HK-2 (cell line): Measurements from ENCODE around the gene ASB10.
A peak's percentile ranks its signal among the peaks of the same experiment; 100 is the strongest.

Experiments
- DNase-seq: peaks from one replicate; pipeline ENCODE4 v3.0.0-alpha.2; 2018; ENCODE audit not compliant: unreplicated experiment

The ASB10 gene

DNA sequence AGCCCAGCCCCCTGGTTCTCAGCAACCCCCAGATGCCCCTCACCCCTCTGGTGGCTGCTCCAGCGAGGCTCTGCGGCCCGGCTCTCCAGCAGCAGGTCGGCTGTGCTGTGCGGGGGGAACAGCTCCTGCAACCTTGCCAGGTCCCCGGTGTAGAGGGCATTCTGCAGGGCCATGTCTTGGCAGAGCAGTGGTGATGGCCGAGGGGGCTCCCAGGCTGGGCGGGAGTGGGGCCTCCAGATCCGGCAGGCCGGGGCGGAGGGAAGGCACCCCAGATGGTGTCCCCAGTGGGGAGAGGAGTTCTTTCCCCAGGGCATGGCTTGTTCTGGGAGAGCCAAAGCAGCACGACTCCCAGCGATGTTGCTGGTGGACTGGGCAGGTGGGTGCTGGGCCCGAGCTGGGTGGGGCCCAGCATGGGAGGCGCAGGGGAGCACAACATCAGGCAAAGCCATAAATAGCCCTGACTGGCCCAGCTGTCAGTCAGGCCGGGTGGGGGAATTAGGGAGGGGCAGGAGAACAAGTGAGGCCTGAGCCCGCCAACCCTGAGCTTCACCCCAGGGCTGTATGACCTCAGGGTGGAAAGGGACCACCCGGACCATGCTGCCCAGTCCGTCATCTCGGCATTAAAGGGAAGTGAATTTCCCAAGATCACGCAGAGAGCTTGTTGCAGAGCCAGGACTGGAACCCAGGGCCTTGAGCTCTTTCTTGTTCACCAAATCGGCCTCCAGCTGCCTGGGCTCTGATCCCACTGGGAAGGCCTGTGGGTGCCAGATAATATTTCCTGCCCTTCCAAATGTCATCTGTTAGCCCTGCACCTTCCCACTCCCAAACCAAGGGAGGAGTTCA lies 580 bp upstream of the ASB10 start:
- no peak for DNase-seq

GRCh38 chr7:151185762-151186639 lies 1.0 kb downstream of the ASB10 start:
- no peak for DNase-seq

GRCh38 chr7:151181011-151181431 lies 6.0 kb downstream of the ASB10 start:
- no peak for DNase-seq

GRCh38 chr7:151179946-151180345 lies 7.1 kb downstream of the ASB10 start:
- no peak for DNase-seq

- no peak for DNase-seq
Measured at GRCh38 chr7:151179287-151179860, 7.7 kb downstream of the ASB10 start.

- DNase-seq, result no peak
Measured at GRCh38 chr7:151178831-151179230, 8.2 kb downstream of the ASB10 start.

- no peak for DNase-seq
Measured at GRCh38 chr7:151178236-151178635, 8.8 kb downstream of the ASB10 start.

- DNase-seq, result no peak
Measured at GRCh38 chr7:151177310-151177709, 9.7 kb downstream of the ASB10 start.

DNA sequence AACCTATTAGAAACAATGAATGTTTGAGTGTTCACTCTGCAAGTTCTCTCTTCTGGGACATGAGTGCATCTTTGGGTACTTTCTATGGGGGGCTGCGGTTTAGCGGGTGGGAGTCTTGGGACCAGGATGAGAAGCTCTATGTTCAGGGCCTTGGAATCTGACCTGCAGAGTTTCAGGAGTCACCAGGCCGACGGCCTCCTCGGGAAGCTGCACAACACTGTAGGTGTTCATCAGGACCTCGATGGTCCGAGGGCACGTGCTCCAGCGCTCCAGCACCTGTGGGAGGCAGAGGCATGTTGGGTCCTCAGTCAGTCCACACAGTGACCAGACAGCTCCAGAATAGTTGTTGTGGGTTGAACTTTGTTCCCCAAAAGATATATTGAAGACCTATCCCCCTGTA lies 10.6 kb downstream of the ASB10 start:
- DNase-seq, result no peak

DNA sequence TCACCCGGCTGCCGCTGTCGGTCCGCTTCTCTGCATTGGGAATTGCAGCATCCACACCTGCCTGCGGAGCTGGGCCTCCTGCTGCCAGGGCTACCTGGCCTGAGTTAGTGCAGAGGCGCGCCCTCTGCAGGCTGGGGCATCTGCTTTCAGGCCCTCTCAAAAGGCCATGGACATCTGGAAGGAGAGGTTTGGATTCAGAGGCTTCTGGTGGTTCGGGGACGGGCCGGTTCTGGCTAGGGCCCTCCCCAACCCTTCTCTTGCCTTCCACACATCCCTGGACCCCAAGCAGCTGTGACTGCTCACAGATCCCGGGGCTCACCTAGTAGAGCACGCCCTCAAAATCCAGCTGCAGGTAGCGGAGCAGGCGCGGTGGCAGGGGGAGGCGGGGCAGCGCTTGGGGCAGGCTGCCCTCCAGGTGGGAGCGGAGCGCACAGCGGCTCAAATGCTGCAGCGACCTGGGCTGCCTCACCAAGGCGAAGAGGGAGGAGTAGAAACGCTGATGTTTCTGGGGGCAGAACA lies 11.2 kb downstream of the ASB10 start:
- DNase-seq, result no peak

DNA sequence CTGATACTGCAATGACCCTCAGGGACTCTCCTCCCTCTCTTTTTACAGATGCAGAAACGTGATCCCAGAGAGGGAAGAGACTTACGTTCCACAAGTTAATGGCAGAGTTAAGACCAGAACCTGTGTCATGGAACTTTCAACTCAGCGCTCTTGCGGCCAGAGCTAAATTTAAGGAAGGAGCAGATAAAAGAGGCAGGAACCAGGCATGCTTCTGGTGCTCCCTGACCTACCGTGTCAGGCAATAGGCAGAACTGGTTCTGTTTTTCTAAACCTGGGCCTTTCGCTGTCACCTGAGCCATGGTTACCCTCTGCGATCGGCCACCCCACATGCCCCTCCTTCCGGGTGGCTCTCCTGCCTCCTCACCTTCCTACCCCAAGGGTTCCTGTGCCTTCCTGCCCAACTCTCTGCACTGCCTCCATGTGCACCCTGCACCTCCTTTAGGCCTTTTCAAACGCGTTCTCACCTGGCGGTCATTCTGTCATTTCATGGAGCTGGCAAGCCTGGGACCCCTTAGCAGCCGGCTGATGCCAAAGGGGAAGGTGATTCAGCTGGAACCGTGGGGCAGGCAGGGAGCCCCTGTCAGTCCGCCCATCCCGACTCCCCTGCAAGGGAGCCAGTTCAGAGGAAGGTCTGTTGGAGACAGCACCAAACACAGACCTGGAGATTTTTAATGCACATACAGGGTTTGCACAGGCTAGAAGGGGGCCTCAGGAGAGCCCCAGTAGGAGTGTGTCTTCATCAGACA lies 11.8 kb downstream of the ASB10 start:
- no peak for DNase-seq

GRCh38 chr7:151174246-151175046 lies 12.6 kb downstream of the ASB10 start:
- no peak for DNase-seq

- no peak for DNase-seq
Measured at GRCh38 chr7:151173386-151174245, 13.4 kb downstream of the ASB10 start.

- peak; percentile 88 for DNase-seq
Measured at GRCh38 chr7:151172273-151173141, 14.5 kb downstream of the ASB10 start.

GRCh38 chr7:151168787-151169162 lies 18.3 kb downstream of the ASB10 start:
- no peak for DNase-seq

GRCh38 chr7:151168003-151168786 lies 18.9 kb downstream of the ASB10 start:
- no peak for DNase-seq

- no peak for DNase-seq
Measured at GRCh38 chr7:151167197-151167961, 19.7 kb downstream of the ASB10 start, which contains the start of gene GBX1. Gene GBX1 (minus strand): TSS chr7:151167694. CDS start chr7:151167548, 146 bp downstream.
